ENCODE data around the gene LIN7A.

- TF ChIP-seq CTCF (IDR thresholded peaks at IDR 0.05; ENCODE audit: borderline replicate concordance, extremely low read depth, low read length, poor library complexity, severe bottlenecking): no peak
- TF ChIP-seq EZH2 (IDR thresholded peaks at IDR 0.05; ENCODE audit: borderline replicate concordance, low read depth, low read length, severe bottlenecking): no peak
These were observed 107.1 kb downstream of the LIN7A start for GRCh38 chr12:80830533-80831088.
